ENCODE measurements around the gene OSBP2.

DNA sequence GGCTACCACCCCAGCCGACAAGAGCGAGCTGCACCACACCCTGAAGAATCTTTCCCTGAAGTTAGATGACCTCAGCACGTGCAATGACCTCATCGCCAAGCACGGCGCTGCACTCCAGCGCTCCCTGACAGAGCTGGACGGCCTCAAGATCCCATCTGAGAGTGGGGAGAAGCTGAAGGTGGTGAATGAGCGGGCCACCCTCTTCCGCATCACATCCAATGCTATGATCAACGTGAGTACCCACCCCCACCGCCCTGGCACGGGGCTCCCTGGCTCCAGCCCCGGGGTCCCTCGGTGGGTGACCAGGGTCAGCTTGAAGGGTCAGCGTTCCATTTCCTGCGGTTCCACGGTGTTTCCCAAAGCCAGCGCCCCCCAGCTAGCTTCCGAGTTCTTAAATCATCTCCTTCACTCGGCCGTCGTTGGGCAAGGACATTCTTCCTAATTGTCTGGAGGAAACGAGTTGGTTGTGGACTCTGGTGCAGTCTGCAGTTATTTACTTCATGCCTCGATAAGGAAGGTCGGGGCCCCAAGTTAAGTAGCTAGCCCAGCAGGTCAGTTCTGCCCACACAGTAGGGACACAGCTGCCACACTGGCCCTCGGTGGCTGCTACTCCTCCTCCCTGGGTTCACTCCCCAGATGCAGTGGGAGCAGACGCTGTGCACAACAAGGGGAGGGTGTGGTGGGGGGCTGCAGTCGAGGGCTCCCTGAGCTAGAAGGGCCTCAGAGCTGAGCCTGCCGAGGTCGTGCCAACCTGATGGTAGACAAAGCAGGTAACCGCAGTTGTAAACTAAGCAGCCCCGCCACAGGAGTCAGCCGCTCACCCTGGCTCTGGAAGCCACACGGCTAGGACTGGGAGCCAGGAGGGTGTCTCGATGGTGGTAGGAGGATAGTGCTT is 176.0 kb downstream of the OSBP2 start:
- TF ChIP-seq CTCF (optimal IDR thresholded peaks at IDR 0.05 in 1 of 3, IDR thresholded peaks at IDR 0.05 in 1 of 3, conservative IDR thresholded peaks at IDR 0.05 in 1 of 3; ENCODE audit: extremely low read depth in 1 of 3, insufficient read depth in 2 of 3, low read length in 3 of 3): no peak
- TF ChIP-seq EZH2 (IDR thresholded peaks at IDR 0.05; ENCODE audit: low read length): no peak

Data from keratinocyte (primary cell).